ENCODE data around the gene PSMA7.
"Not testable (repeated sequence)": the region's sequence is repeated elsewhere in the genome, so short reads cannot be mapped to it uniquely, and the experiment has no call there.

PSMA7 gene

GRCh38 chr20:62119115-62119514 lies 24.1 kb downstream of the PSMA7 start:
- no peak for ATAC-seq
- DNase-seq = no peak

GRCh38 chr20:62118113-62119043 lies 24.8 kb downstream of the PSMA7 start:
- no peak for DNase-seq
- no peak for ATAC-seq

- DNase-seq (peak; percentile 57), ATAC-seq (no peak)
These were observed 25.5 kb downstream of the PSMA7 start for GRCh38 chr20:62117658-62118057.

GRCh38 chr20:62117362-62117646 lies 25.9 kb downstream of the PSMA7 start:
- ATAC-seq (no peak), DNase-seq (no peak)

GRCh38 chr20:62116558-62117361 lies 26.4 kb downstream of the PSMA7 start:
- no peak for ATAC-seq
- no peak for DNase-seq

- not testable (repeated sequence) for DNase-seq, ATAC-seq
These were observed 27.3 kb downstream of the PSMA7 start for GRCh38 chr20:62115800-62116407.

- DNase-seq (no peak), ATAC-seq (no peak)
These were observed 28.3 kb downstream of the PSMA7 start for GRCh38 chr20:62114894-62115293.

- DNase-seq (no peak), ATAC-seq (no peak)
These were observed 30.8 kb downstream of the PSMA7 start for GRCh38 chr20:62112368-62112767.

- DNase-seq (no peak), ATAC-seq (no peak)
These were observed 32.0 kb downstream of the PSMA7 start for GRCh38 chr20:62111148-62111547.

- ATAC-seq (no peak), DNase-seq (no peak)
These were observed 37.6 kb downstream of the PSMA7 start for GRCh38 chr20:62105592-62105991.

- DNase-seq (no peak), ATAC-seq (no peak)
These were observed 38.3 kb downstream of the PSMA7 start for GRCh38 chr20:62104791-62105345.

- DNase-seq = no peak
- no peak for ATAC-seq
These were observed 38.9 kb downstream of the PSMA7 start for GRCh38 chr20:62104234-62104789.

GRCh38 chr20:62103508-62104233 lies 39.5 kb downstream of the PSMA7 start:
- DNase-seq (no peak), ATAC-seq (no peak)

GRCh38 chr20:62101078-62101477 lies 42.1 kb downstream of the PSMA7 start:
- ATAC-seq (no peak), DNase-seq (no peak)

GRCh38 chr20:62097881-62098407 lies 45.2 kb downstream of the PSMA7 start:
- DNase-seq (no peak), ATAC-seq (no peak)

- DNase-seq = no peak
- no peak for ATAC-seq
These were observed 46.5 kb downstream of the PSMA7 start for GRCh38 chr20:62096421-62097380.

GRCh38 chr20:62089393-62089792 lies 53.8 kb downstream of the PSMA7 start:
- no peak for DNase-seq
- no peak for ATAC-seq

- DNase-seq (no peak), ATAC-seq (peak; percentile 28)
These were observed 54.7 kb downstream of the PSMA7 start for GRCh38 chr20:62088258-62089127.

- ATAC-seq = no peak
- DNase-seq = no peak
These were observed 55.6 kb downstream of the PSMA7 start for GRCh38 chr20:62087632-62088031.
